Measurements from ENCODE around the gene SWAP70. TPM values are rescaled to one million over a fixed set of nuclear protein-coding genes. Genes with fewer than 3 reads are reported as not detected.

The SWAP70 gene
- total RNA-seq (2021; fragmentation: NEBNext Ultra II Directional; extraction: Animal tissue kit (Norgen Biotek cat#: 25700)) (37.5 TPM in 2 replicates), polyA plus RNA-seq (2011; rRNA removed) (9.8 and 14.8 TPM in 2 replicates), polyA minus RNA-seq (2011; rRNA and poly(A)+ RNA removed) (20.3 and 20.4 TPM in 2 replicates)
- 17.2 TPM for polyA plus RNA-seq (2011; cell fraction: cytosol; rRNA removed)
- 5.7 TPM for polyA plus RNA-seq (2011; cell fraction: nucleus; rRNA removed)
- polyA plus RNA-seq (2012, experiment 1 of 2): 20.1 to 31.4 TPM (median 23.6 TPM) in 4 replicates
- polyA plus RNA-seq (2012, experiment 2 of 2): 1.9 TPM
- polyA plus RNA-seq (2013, experiment 1 of 2): 23.1 TPM
- 23.0 TPM for polyA plus RNA-seq (2013, experiment 2 of 2)
- 16.1 TPM for polyA minus RNA-seq (2011; cell fraction: cytosol; rRNA and poly(A)+ RNA removed)
- polyA minus RNA-seq (2011; cell fraction: nucleus; rRNA and poly(A)+ RNA removed): 18.2 TPM
- long read RNA-seq, experiment 1, full-length matches to known transcripts: 1 of 35 reads
- long read RNA-seq, experiment 1, partial matches to known transcripts: 32 of 35 reads
- long read RNA-seq, experiment 1, other reads (novel, unspliced or antisense): 2 of 35 reads
- long read RNA-seq, experiment 2, full-length matches to known transcripts: 20 of 52 reads
- long read RNA-seq, experiment 2, partial matches to known transcripts: 26 of 52 reads
- long read RNA-seq, experiment 2, other reads (novel, unspliced or antisense): 6 of 52 reads

GRCh38 chr11:9663699-9664275 lies at the start of gene SWAP70:
SWAP70 (plus strand) TSS chr11:9664077; CDS start chr11:9664180, 103 bp downstream.
- no peak for FAIRE-seq
- Histone ChIP-seq H3K18ac (ENCODE audit: extremely low read depth, low read length) (peak within 1 kb of the TSS; percentile 97), H3K27me3 (replicated peaks in 1 of 4; ENCODE audit: control insufficient read depth in 3 of 4, extremely low read depth in 1 of 4, insufficient read depth in 3 of 4, low read length in 3 of 4) (no peaks in the 10 kb centered on the region), H3K4me2 (ENCODE audit: insufficient read depth in 1 of 2, low read depth in 2 of 2, low read length in 2 of 2) (peak within 1 kb of the TSS; percentile 75 to 95), H3K27ac (ENCODE audit: low read depth, low read length) (peak within 1 kb of the TSS; percentile 82; the same call in 1 of the 2 replicates), H4K20me1 (replicated peaks in 1 of 2; ENCODE audit: control insufficient read depth in 1 of 2, insufficient read depth in 2 of 2, low read length in 2 of 2) (peaks cover 0 to 2% of the 10 kb centered on the region in 2 experiments), H2BK120ac (replicated peaks; ENCODE audit: low read depth, low read length) (no peak within 1 kb of the TSS), H2BK12ac (ENCODE audit: low read depth, low read length) (peak within 1 kb of the TSS; percentile 85), H3K79me1 (ENCODE audit: low read depth, low read length) (no peaks in the 10 kb centered on the region; the same call in 1 of the 2 replicates), H3K23ac (ENCODE audit: insufficient read length) (no peak within 1 kb of the TSS), H2BK20ac (ENCODE audit: low read length) (no peak within 1 kb of the TSS), H3K56ac (replicated peaks; ENCODE audit: insufficient read length, low read depth, low read length) (peak within 1 kb of the TSS; percentile 59), H3K4me1 (replicated peaks in 1 of 4; ENCODE audit: control insufficient read depth in 3 of 4, insufficient read depth in 4 of 4, low read length in 3 of 4) (no peaks in the 10 kb centered on the region; a peak in 2 of 7 replicates), H2AFZ (ENCODE audit: low read length) (peak within 1 kb of the TSS; percentile 99), H3K36me3 (ENCODE audit: control insufficient read depth in 2 of 4, insufficient read depth in 4 of 4, low read length in 3 of 4) (no peaks in the 10 kb centered on the region; a peak in 2 of 8 replicates), H3K14ac (ENCODE audit: insufficient read length) (no peak within 1 kb of the TSS), H2BK15ac (ENCODE audit: low read length) (no peak within 1 kb of the TSS; the same call in 1 of the 2 replicates), H2BK5ac (ENCODE audit: low read depth, low read length) (peak within 1 kb of the TSS; percentile 90), H3K9me3 (ENCODE audit: insufficient read depth in 2 of 2, low read depth in 1 of 2, low read length in 1 of 2) (no peaks in the 10 kb centered on the region), H3K4ac (replicated peaks; ENCODE audit: insufficient read length, low read depth, low read length) (peak within 1 kb of the TSS; percentile 78), H3K9ac (replicated peaks in 1 of 4; ENCODE audit: extremely low read depth in 1 of 4, low read depth in 3 of 4, low read length in 3 of 4) (peak within 1 kb of the TSS; percentile 68 to 76 (median 71)), H3K4me3 (ENCODE audit: extremely low read depth in 1 of 4, insufficient read depth in 2 of 4, low read depth in 3 of 4, low read length in 4 of 4) (peak within 1 kb of the TSS; percentile 66 to 98 (median 94)), H4K5ac (ENCODE audit: insufficient read length, low read depth, low read length) (peak within 1 kb of the TSS; percentile 72), H4K8ac (ENCODE audit: extremely low read depth, insufficient read depth, low read length) (peak within 1 kb of the TSS; percentile 54; the same call in 1 of the 2 replicates), H4K91ac (replicated peaks; ENCODE audit: insufficient read length, low read length) (peak within 1 kb of the TSS; percentile 52), H3K79me2 (ENCODE audit: control insufficient read depth in 1 of 2, insufficient read depth in 2 of 2, low read length in 2 of 2) (peaks cover 0 to 41% of the 10 kb centered on the region in 2 experiments; a peak in 3 of 4 replicates), H3K23me2 (ENCODE audit: low read depth, low read length) (peaks cover 13% of the 10 kb centered on the region), H2AK5ac (ENCODE audit: low read depth, low read length) (no peak within 1 kb of the TSS)
- WGBS, 2 experiments (ENCODE audit: extremely low coverage in 1 of 2, insufficient coverage in 1 of 2, insufficient read length in 1 of 2, insufficient replicate concordance in 2 of 2, low coverage in 1 of 2, low lambda C conversion rate in 2 of 2, missing lambda C conversion rate in 1 of 2): 3% methylated on average over 18 of the region's 38 CpGs; no CpG with 5 or more reads in 1 of the 2 experiments
- peak; percentile 63 to 96 for DNase-seq (ENCODE audit: low read depth in 1 of 2, low spot score in 2 of 2)
- CTCF ChIA-PET (ENCODE audit: partially characterized antibody): interaction anchor here (0.6 to 2.9 kb wide), 6 partner anchors 9 to 38 kb away, joined by 3 to 12 read pairs (median 4); no protein-coding TSS in a partner anchor
- POLR2A ChIA-PET (ENCODE audit: partially characterized antibody): interaction anchor here (0.6 to 2.4 kb wide), 11 partner anchors 8 to 88 kb away, joined by 3 to 16 read pairs (median 4); no protein-coding TSS in a partner anchor
- TF ChIP-seq ATF2 (IDR thresholded peaks at IDR 0.05; ENCODE audit: low read length): no peak
- TF ChIP-seq SIN3A (conservative IDR thresholded peaks at IDR 0.05 in 1 of 2, IDR thresholded peaks at IDR 0.05 in 1 of 2; ENCODE audit: low read depth in 1 of 2, low read length in 2 of 2): 0 out of 4 replicates have a peak, but pooled peaks of 1 of the 2 experiments have one; percentile 47
- peak; percentile 70; the same call in 1 of the 2 replicates for TF ChIP-seq TBP (IDR thresholded peaks at IDR 0.05; ENCODE audit: low read depth, low read length)
- peak; percentile 78; the same call in 1 of the 2 replicates for TF ChIP-seq RBBP5 (IDR thresholded peaks at IDR 0.05; ENCODE audit: borderline replicate concordance, low read depth, low read length)
- no peak for TF ChIP-seq CHD2 (IDR thresholded peaks at IDR 0.05; ENCODE audit: low read length)
